HG02981 (cell line): ENCODE data around the gene IGF1R.

Experiments
- ATAC-seq: cut with Tn5 transposase; IDR thresholded peaks from one replicate; pipeline ENCODE4 v1.9.1; 2021; ENCODE audit warnings: mild to moderate bottlenecking, moderate library complexity; ENCODE audit not compliant: unreplicated experiment

Gene IGF1R

DNA sequence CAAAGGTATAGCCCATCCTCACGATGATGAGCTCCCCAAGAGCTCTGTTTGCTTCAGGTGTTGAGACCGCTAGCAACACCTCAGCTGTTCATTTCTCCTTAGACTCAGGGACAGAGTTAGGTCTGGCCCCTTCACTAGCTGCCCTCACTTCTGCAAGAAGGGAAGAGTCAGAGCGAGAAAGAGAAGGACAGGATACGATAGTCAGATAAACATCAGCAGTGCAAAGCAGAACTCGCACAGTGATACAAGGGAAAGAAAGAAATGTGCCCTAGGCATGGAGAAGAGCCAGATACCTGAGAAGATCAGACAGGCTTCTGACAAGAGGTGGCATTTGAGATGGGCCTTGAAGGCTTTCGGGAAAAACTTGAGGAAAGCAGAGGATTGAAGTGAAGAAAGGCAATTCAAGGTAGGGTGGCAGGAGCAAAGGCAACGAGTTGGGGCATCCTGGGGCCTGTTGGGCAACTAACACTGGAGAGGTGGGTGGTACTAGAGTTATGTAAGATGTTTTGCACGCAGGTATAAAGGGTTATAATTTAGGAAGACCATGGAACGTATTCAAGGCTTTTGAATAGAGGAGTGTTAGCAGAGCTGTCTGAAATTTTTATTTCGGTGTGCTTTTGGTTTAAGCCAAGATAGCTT lies 253.2 kb downstream of the IGF1R start:
- ATAC-seq: no peak

DNA sequence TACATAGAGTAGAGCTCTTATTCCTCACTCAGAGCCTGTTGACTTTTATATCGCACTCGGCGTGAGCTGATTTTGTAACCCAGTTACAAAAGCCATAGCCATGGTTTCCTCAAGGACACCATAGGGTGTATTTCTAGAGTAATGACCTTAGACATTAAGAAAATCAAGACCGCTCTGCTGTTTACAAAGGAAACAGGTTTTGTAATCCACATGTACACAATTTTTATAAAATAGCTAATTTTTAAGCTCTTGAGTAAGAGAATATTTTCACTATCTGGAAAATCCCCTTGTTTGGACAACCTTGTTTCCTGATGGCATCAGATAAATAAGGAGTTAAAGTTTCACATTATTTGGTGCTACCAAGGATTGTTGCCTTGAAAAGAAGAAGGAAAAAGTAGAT lies 254.6 kb downstream of the IGF1R start:
- ATAC-seq: no peak

DNA sequence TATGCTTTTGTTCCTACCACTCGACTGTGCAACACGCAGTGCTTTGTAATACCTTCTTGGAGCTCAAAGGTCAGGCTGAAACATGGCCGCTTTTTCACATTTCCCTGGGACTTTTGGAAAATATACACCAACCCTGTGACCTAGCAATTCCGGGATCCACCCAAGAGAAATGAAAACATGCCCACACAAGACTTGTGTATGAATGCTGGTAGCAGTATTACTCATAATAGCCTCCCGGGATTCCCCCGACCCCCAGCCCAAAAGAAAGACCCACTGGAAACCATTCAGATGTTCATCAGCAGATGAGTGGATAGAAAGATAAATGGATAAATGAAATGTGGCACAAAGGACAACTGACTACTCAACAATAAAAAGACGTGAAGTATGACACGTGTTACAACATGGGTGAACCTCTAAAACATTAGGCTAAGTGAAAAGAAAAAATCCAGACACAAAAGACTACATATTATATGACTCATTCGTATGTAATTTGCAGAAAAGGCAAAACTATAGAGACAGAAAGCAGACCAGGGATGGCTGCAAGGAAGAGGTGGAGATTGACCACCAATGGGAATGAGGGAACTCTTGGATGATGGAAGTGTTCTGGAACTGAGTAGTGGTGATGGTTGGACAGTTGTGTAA lies 255.2 kb downstream of the IGF1R start:
- ATAC-seq: no peak

DNA sequence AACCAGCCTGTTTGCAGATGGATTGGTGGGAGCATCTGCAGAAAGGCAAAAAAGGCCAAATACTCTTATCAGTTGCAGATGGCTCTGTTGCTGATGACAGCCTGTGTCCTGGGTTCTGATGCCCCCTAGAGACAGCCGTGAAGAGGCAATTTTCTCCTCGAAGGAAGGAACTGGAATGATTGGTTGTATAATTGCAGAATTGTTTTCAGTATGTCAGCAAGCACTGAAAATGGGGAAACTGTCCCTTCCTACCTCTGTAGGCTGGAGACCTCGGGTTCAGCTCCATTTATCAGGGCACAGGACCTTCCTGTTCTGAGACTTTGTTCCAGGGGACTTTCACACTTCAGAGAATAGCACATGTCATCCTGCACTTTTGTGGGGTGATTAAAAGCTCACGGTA lies 256.2 kb downstream of the IGF1R start:
- no peak for ATAC-seq

- no peak for ATAC-seq
These were observed 257.8 kb downstream of the IGF1R start for GRCh38 chr15:98905963-98906711.

- no peak for ATAC-seq
These were observed 258.4 kb downstream of the IGF1R start for GRCh38 chr15:98906712-98907083.

DNA sequence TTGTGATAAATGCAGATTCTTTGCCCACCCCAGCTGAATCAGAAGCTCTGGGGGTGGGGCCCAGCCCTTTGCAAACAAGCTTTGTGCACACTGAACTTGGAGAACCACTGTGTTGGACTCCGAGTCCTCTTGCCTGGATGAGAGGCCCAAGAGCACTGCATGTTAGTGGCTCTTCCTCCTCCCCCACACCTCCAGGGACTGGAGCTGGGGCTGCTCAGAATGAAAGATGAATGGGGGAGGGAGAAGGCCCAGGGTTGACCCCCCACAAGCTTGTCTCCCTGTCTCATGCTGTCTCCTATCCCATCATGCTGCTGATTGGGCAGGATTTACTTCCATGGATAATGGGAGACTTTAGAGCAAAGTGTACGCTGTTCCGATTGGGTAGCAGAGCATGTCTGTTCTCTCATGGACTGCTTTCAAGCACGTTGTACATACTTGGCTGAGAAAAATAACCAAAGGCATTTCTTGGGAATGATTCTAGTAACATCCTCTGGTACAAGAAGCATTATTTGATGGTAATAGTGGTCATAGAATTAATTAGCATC lies 259.7 kb downstream of the IGF1R start:
- no peak for ATAC-seq

DNA sequence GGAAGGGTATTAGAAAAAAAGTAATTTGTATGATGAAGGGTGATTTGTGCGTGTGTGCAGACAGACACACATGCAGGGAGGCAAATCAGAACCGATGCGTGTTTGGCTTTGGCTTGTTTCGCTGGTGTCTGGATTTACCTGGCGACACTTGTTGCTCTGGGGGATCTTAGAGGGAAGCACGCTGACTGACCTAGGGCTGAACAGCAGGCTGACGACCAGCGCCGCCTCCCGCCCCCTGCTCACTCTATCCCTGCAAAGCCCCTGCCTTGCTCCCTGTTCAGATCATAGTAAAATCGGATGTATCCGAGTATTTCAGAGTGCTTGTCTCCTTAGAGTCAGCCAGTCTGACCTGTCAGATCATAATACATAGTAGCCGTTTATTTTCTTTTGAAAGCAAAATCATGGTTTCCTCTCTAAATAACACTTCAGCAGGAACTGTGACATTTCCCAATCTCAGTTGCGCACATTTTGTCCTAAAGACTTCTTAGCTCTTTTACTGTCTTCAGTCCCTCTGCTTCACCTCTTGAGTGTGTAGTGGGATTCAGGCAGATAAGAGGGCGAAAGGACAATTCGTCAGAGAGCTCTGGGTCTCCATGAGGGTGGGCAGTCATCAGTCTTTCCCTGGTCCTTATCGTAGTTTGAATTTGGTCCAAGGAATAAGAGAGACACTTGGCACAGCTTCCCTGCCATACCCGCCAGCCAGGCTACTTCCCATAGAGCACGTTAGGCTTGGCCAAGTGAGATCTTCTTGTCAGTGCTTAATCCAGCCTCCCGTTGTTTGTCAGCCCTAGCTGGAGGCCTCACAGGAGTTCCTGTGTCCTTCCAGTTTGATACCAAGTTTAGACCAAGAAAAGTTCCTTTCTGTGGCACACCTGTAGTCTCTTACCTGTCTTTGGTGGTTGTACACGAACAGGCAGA lies 261.9 kb downstream of the IGF1R start:
- ATAC-seq: no peak

- ATAC-seq: no peak
These were observed 266.3 kb downstream of the IGF1R start for GRCh38 chr15:98914626-98915025.

DNA sequence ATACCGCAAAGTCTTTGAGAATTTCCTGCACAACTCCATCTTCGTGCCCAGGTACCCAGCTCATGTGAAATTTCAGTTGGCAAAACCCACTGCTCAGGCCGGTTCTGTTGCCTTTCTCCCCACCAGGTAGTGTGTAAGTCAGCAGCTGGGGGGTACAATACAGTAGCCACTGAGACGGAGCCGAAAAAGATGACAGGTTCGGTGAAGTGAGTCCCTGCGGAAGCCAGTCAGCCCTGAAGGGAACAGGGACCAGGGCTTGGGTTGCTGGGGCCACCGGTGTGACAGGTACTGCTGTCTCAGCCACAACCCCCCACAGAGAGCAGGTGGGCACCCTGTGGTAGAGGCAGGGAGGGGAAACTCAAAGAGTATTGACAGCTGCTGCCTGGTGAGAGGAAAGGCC lies 268.5 kb downstream of the IGF1R start:
- ATAC-seq: no peak

GRCh38 chr15:98917417-98917816 lies 269.1 kb downstream of the IGF1R start:
- ATAC-seq: no peak

DNA sequence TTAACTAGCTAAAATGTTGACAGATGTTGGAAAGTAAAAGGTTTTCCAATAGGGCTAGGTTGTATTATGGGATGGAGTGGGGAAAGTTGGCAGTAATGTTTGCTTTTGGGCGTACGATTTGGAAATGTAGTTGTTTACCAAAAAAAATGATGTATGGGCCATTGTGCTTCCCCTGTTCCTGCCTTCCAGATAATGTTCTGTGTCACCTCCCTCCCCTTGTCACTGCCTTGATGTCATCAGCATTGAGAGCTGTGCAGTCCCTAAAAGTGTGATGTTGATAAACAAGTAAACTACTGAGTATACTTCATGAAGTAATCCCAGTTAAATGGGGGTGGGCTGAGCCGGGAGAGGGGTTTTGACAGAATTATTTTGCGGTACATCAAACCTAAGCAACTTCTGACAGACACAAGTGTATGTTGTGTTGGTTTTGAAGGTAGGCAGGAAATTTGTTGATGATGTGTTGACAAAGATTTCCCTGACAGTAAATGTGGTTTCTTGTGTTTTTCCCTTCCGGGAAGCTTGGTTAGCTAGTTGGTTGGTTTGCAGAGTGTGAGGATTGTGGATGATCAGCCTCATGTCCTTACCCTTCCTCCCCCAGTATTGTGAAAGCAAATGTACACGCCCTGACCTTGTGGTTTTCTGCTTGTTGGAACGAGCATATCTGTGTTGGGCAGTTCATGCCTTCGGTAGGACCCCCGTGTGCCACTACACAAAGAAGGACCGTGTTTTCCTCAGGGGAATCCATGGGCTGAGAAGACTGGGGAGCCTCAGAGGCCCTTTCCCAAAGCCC lies 271.9 kb downstream of the IGF1R start:
- no peak for ATAC-seq

GRCh38 chr15:98923171-98923570 lies 274.8 kb downstream of the IGF1R start:
- no peak for ATAC-seq

- ATAC-seq: no peak
These were observed 275.2 kb downstream of the IGF1R start for GRCh38 chr15:98923579-98923978.

GRCh38 chr15:98924401-98925049 lies 276.2 kb downstream of the IGF1R start:
- no peak for ATAC-seq

GRCh38 chr15:98926236-98926635 lies 277.9 kb downstream of the IGF1R start:
- ATAC-seq: no peak

DNA sequence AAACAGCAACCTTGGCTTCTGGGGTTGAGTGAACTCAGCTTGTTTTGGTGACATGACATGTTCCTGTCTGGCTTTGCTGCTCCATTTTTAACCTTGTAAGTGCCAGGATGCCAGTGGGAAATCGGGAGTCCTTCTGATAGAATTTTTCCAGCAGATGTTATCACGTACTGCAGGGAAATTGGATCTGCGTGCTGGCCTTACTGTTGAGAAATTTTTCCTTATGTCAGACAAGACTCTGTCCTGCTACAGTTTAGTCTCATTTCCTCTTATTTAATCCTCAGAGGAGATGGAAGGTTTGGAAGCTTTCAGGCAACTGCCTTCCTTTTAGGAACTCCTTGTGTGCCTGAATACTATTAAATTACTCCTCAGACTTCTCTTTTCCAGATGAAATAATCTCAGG lies 278.7 kb downstream of the IGF1R start:
- ATAC-seq: no peak

DNA sequence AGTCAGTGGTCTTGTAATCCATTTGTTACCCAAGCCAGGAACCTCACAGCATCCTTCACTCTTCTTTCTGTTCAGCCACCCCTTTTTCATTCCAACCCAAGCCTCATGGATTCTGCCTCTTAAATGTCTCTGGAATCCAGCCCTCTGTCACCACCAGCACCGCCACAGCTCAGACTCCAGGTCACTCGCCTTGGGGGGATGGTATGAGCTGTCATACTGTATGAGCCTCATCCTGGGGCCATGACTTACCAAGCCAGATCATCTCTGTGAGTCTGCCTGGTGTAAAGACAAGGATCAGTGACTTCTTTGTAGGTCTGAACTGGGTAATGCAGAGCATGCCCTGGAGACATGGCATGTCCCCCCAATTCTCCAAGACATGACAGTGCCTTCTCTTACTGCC lies 279.7 kb downstream of the IGF1R start:
- ATAC-seq: no peak

- ATAC-seq: no peak
These were observed 282.2 kb downstream of the IGF1R start for GRCh38 chr15:98930576-98930975.

DNA sequence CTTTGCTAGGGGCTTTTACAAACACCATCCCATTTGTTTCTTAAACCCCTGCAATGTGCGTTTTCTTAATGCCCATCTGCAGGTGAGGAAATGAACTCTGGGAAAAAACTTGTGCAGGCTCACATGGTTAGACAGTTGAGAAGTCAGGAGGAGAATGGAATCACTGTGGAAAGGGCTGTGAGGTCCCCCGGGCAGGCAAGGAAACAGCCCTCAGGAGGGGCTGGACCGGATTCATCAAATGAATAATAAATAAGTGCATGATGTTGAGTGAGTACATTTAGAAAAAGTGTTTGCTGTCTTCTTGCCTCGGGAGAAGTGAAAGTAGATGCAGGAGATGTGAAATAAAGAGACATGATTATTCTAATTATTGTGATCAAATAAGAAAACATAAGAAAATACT lies 282.7 kb downstream of the IGF1R start:
- no peak for ATAC-seq
